Measurements from ENCODE around the gene PDE6H.
A peak's percentile ranks its signal among the peaks of the same experiment; 100 is the strongest.

PDE6H gene

DNA sequence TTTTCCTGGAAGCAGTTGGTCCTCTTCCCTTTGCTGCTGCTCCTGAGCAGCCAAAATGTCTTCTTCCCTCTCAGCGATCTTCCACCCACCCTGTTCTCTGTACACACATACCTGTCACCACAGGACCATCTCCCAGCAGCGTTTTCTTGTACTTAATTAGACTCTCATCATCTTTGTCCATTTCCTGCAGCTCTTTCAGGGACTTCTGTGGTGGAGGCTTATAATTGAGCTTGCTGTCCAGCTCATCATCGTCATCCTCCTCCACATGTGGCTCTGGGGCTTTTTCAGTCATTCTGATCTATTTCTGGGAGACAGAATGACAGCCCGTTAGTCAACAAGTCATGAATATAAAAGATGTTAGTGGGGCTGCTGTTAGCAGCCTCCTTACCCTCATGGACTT lies 22.4 kb upstream of the PDE6H start:
- TF ChIP-seq, protein P1, sequence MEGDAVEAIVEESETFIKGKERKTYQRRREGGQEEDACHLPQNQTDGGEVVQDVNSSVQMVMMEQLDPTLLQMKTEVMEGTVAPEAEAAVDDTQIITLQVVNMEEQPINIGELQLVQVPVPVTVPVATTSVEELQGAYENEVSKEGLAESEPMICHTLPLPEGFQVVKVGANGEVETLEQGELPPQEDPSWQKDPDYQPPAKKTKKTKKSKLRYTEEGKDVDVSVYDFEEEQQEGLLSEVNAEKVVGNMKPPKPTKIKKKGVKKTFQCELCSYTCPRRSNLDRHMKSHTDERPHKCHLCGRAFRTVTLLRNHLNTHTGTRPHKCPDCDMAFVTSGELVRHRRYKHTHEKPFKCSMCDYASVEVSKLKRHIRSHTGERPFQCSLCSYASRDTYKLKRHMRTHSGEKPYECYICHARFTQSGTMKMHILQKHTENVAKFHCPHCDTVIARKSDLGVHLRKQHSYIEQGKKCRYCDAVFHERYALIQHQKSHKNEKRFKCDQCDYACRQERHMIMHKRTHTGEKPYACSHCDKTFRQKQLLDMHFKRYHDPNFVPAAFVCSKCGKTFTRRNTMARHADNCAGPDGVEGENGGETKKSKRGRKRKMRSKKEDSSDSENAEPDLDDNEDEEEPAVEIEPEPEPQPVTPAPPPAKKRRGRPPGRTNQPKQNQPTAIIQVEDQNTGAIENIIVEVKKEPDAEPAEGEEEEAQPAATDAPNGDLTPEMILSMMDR (IDR thresholded peaks at IDR 0.05; ENCODE audit: insufficient read depth, low read depth, low read length, missing control alignments): no peak
- no peak overlapping the region for H3K4me3 ChIP-seq (ENCODE audit: low read depth, low read length)
- DNase-seq (ENCODE audit: low read depth): peak; percentile 58

DNA sequence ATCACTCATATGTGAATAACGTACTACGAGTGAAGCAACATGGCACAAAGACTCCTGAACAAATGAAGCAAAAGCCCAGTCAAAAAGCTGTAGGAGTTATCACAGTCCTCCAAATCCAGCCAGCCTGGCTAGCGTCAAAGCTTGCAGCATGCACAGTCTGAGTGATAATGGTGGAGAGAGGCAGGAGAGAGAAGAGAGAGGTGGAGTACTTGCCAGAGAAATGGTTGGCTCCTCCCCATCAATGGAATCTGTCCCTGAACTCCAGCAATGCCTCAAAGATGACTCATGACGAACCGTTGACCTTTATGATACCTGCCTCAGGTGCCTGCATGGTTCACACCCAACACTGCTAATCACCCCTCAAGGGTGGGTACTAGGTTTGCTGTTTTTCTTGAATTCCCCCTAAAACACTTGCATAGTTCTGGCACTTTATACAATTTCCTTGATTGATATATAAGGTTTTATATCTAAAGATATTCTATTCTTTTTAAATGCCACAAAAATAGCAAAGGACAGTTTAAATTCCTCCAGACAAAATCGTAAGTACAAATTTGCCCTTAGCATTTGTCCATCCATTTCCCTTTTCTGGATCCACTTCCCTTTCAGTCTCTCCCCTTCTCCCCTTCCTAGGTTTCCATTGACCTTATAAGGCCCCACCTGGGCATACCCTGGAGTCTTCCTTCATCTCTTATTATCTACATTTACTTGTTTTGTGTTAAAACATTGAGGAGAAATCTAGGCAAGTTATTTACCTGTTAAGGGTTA lies 21.7 kb upstream of the PDE6H start:
- H3K4me3 ChIP-seq (ENCODE audit: low read depth, low read length): no peak overlapping the region; the same call in 1 of the 2 replicates
- no peak for DNase-seq (ENCODE audit: low read depth)
- TF ChIP-seq, protein P1 (IDR thresholded peaks at IDR 0.05; ENCODE audit: insufficient read depth, low read depth, low read length, missing control alignments): no peak

DNA sequence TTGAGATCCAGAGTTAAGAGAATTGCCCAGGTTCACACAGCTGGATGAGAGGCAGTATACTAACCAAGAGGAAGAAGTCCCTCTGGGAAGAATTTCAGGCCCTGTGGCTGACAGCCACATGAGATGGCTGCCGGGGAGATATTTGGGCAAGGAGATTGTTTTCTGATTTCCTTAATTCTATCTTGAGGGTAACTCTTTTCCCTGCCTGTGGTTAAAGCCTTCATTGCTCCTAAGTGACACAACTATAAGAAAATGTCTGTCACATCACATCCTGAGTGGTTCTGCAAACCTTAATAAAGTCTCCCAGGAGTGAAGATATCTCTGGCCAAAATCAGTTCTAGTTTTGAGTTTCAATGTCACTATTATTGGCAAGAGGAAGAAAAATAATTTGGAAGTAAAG lies 21.0 kb upstream of the PDE6H start:
- DNase-seq (ENCODE audit: low read depth): no peak

DNA sequence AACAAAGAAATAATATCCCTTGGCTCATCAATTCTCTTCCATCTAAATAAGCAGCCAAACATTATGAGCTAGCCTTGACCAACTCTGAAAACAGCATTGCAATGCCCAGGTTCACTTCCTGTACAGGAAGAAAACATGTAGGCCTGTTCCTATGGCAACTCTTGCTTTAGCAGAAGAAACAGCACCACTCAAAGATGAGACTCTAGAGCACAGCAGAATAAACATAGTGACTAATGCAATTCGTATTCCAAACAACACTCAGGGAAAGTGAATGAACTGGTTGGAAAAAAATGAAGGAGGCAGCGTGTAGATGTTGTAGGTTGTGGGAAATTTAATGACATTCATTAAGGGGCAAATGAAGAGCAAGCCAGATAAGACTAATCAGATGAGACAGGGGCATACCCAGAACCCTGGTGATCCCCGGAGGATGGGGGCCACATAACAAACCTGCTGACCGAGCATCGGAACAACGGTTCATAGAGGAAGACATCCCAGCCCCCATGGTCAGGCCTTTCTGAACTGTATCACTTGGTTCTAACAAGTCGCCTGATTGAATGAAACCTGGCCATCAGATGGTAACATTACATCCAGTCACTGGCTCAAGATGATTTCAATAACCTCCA lies 20.4 kb upstream of the PDE6H start:
- peak overlapping the region; percentile 38 for H3K4me3 ChIP-seq (ENCODE audit: low read depth, low read length)
- TF ChIP-seq, protein P1 (IDR thresholded peaks at IDR 0.05; ENCODE audit: insufficient read depth, low read depth, low read length, missing control alignments): no peak
- peak; percentile 85 for DNase-seq (ENCODE audit: low read depth)

More for the DNA sequence above, 21.0 kb upstream of the PDE6H start:
- TF ChIP-seq, protein P1 (IDR thresholded peaks at IDR 0.05; ENCODE audit: insufficient read depth, low read depth, low read length, missing control alignments): no peak
- no peak overlapping the region for H3K4me3 ChIP-seq (ENCODE audit: low read depth, low read length)

DNA sequence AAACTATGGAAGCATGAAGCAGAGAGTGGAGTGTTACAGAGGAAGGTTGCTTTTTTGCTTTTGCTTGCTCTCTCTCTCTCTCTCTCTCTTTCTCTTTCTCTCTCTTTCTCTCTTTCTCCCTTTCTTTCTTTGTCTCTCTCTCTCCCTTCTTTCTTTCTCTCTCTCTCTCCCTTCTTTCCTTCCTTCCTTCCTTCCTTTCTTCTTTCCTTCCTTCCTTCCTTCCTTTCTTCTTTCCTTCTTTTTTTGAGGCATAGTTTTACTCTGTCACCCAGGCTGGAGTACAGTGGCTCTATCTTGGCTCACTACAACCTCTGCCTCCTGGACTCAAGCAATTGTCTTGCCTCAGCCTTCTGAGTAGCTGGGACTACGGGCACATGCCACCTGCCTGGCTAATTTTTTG lies 19.1 kb upstream of the PDE6H start:
- DNase-seq (ENCODE audit: low read depth): no peak
- H3K4me3 ChIP-seq (ENCODE audit: low read depth, low read length): 0 out of 2 replicates have a peak overlapping the region, but pooled peaks have one; percentile 38
- TF ChIP-seq, protein P1 (IDR thresholded peaks at IDR 0.05; ENCODE audit: insufficient read depth, low read depth, low read length, missing control alignments): no peak

DNA sequence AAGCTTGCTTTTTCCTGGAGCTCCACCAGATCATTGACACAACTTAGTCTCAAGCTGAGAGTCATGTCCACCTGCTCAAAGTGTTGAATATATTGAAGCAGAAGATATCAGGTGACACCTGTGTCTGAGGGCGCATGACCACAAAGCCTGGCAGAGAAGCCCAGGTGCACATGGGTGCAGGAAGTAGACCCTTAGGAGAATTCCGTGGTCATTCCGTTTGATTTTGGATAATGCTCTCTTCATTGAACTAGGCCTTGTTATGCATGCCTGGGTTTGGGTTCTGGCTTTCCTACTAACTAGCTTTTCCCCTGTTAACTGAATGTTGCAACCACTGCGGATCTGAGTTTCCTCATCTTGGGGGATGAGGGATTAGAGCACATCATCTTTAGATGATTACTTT lies 18.6 kb upstream of the PDE6H start:
- no peak for DNase-seq (ENCODE audit: low read depth)
- no peak overlapping the region; the same call in 1 of the 2 replicates for H3K4me3 ChIP-seq (ENCODE audit: low read depth, low read length)
- TF ChIP-seq, protein P1 (IDR thresholded peaks at IDR 0.05; ENCODE audit: insufficient read depth, low read depth, low read length, missing control alignments): no peak
